K562 (cell line): ENCODE results near the gene MAGI2. TPM values are rescaled to one million over a fixed set of nuclear protein-coding genes. Genes with fewer than 3 reads are reported as not detected.

Experiments used
- ATAC-seq: fragments of 200-7000 bp; cut with Tn5 transposase; 3 replicates; pipeline ENCODE4 v1.9.1; 2020; ENCODE audit warnings: moderate library complexity
- BruUV-seq: library from RNA; stranded (reverse); fragments of 400-500 nt; replicated peaks from 2 replicates; lab custom pipeline; 2021; lab: Mats Ljungman, UMichigan
- CTCF ChIA-PET: fragments of 300-600 bp; formaldehyde crosslinking; extraction: SDS; loops from one replicate; lab custom pipeline; 2021; ENCODE audit warnings: low intra/inter-chr PET ratio; lab: Yijun Ruan, JAX
- POLR2A ChIA-PET: fragments of 300-600, 350-650 bp; sonication (Branson Sonifier 250); formaldehyde crosslinking; extraction: SDS; loops from one replicate; lab custom pipeline; 2021; ENCODE audit warnings: antibody characterized with exemption, inconsistent platforms; lab: Yijun Ruan, JAX
- DNase-seq, 4 experiments: peaks; one replicate each; pipeline versions ENCODE4 v3.0.0 to v3.0.0-alpha.2; 2011 to 2018; ENCODE audit warnings: low spot score in 3 of 4, mixed read lengths in 3 of 4; ENCODE audit errors: extremely low read depth in 1 of 4
- FAIRE-seq: peaks from 2 replicates; lab custom pipeline; 2011; peaks lifted over from hg19 to GRCh38; lab: Jason Lieb, UNC
- H2AFZ ChIP-seq: 2 replicates; pipeline ENCODE4 v1.6.0; 2011; ENCODE audit warnings: low read depth, low read length, control low read depth, inconsistent platforms
- H3K27ac ChIP-seq: fragments of 200-600 bp; 3 replicates; pipeline ENCODE4 v1.8.0; 2011; ENCODE audit warnings: low read depth, mild to moderate bottlenecking, control low read depth, inconsistent platforms, low read length, moderate library complexity, mixed read lengths; ENCODE audit errors: extremely low read depth
- H3K27me3 ChIP-seq, 2 experiments: fragments of 300-600 bp in 1 of 2; 2 replicates in 1 of 2; 3 replicates in 1 of 2; pipeline versions ENCODE4 v1.6.0 to v1.8.0; 2011; ENCODE audit warnings: inconsistent platforms in 2 of 2, low read length in 2 of 2, mild to moderate bottlenecking in 1 of 2, mixed read lengths in 1 of 2, moderate library complexity in 1 of 2; ENCODE audit not compliant: control insufficient read depth in 2 of 2, insufficient read depth in 2 of 2
- H3K36me3 ChIP-seq: fragments of 300-600 bp; 3 replicates; pipeline ENCODE4 v1.8.0; 2011; ENCODE audit warnings: mild to moderate bottlenecking, low read length, inconsistent platforms; ENCODE audit not compliant: control insufficient read depth, insufficient read depth
- H3K4me1 ChIP-seq, 2 experiments: fragments of 200-600 bp in 1 of 2; replicated peaks in 1 of 2; 2 replicates in 1 of 2; 3 replicates in 1 of 2; pipeline versions ENCODE4 v1.5.1 to v1.8.0; 2011; ENCODE audit warnings: inconsistent platforms in 2 of 2, low read length in 2 of 2, mild to moderate bottlenecking in 1 of 2, mixed read lengths in 1 of 2, moderate library complexity in 1 of 2; ENCODE audit not compliant: control insufficient read depth in 2 of 2, insufficient read depth in 2 of 2
- H3K4me2 ChIP-seq: 2 replicates; pipeline ENCODE4 v1.6.1; 2011; ENCODE audit warnings: low read length, control low read depth, inconsistent platforms, mixed read lengths; ENCODE audit not compliant: insufficient read depth
- H3K4me3 ChIP-seq: fragments of 200-600 bp; sonication (generic), shearing (Covaris generic); 2 replicates; pipeline ENCODE4 v1.5.1; 2016; ENCODE audit warnings: control low read depth, inconsistent platforms
- H3K79me2 ChIP-seq: fragments of 200-600 bp; 3 replicates; pipeline ENCODE4 v1.8.0; 2011; ENCODE audit warnings: low read length, inconsistent platforms; ENCODE audit not compliant: control insufficient read depth, insufficient read depth
- H3K9ac ChIP-seq, 2 experiments: 2 replicates each; pipeline versions ENCODE4 v1.6.0 to v1.6.1; 2011; ENCODE audit warnings: low read depth in 2 of 2, low read length in 2 of 2, control low read depth in 1 of 2, inconsistent platforms in 1 of 2, mild to moderate bottlenecking in 1 of 2, mixed read lengths in 1 of 2; ENCODE audit not compliant: insufficient read depth in 1 of 2
- H3K9me1 ChIP-seq: one replicate; pipeline ENCODE4 v1.6.0; 2011; ENCODE audit warnings: inconsistent platforms, mild to moderate bottlenecking, low read length, moderate library complexity; ENCODE audit not compliant: control insufficient read depth, insufficient read depth
- H3K9me3 ChIP-seq: replicated peaks from 2 replicates; pipeline ENCODE4 v1.5.1; 2011; ENCODE audit warnings: low read depth, low read length, inconsistent platforms; ENCODE audit not compliant: control insufficient read depth, insufficient read depth
- H4K20me1 ChIP-seq: replicated peaks from 2 replicates; pipeline ENCODE4 v1.6.1; 2011; ENCODE audit warnings: low read length, inconsistent platforms, mixed read lengths; ENCODE audit not compliant: control insufficient read depth, insufficient read depth
- ATF7 ChIP-seq: fragments of 450-650 bp; IDR thresholded peaks from 2 replicates; pipeline ENCODE4 v1.7.1; 2014; ENCODE audit warnings: mild to moderate bottlenecking, moderate library complexity
- BMI1 ChIP-seq: fragments of 150-350 bp; IDR thresholded peaks from 2 replicates; pipeline ENCODE4 v1.6.1; 2014; ENCODE audit warnings: low read length
- CEBPB ChIP-seq: fragments of 450-650 bp; IDR thresholded peaks from 2 replicates; pipeline ENCODE4 v1.6.1; 2016; ENCODE audit warnings: missing genetic modification characterization, missing compliant biosample characterization
- DIDO1 ChIP-seq: fragments of 450-650 bp; IDR thresholded peaks from 2 replicates; pipeline ENCODE4 v1.6.1; 2016; ENCODE audit warnings: low read depth, missing biosample characterization, missing genetic modification characterization
- FOSL1 ChIP-seq: fragments of 200-800 bp; sonication (Bioruptor generic); conservative IDR thresholded peaks from 2 replicates; pipeline ENCODE4 v1.6.1; 2016; ENCODE audit warnings: missing genetic modification characterization, missing compliant biosample characterization
- GTF2F1 ChIP-seq: IDR thresholded peaks from 2 replicates; pipeline ENCODE4 v1.6.1; 2011; ENCODE audit warnings: low read depth, low read length, improper control_type of control experiment
- HDAC6 ChIP-seq: IDR thresholded peaks from 2 replicates; pipeline ENCODE4 v1.6.1; 2012; ENCODE audit warnings: low read depth, mild to moderate bottlenecking, control low read depth, inconsistent platforms, low read length, moderate library complexity
- ILK ChIP-seq: fragments of 450-650 bp; IDR thresholded peaks from 2 replicates; pipeline ENCODE4 v1.6.1; 2016; ENCODE audit warnings: missing genetic modification characterization, low read depth, mild to moderate bottlenecking, missing compliant biosample characterization, moderate library complexity, borderline replicate concordance
- NR2C1 ChIP-seq, 2 experiments: fragments of 450-650 bp; IDR thresholded peaks; 2 replicates each; pipeline ENCODE4 v1.6.1; 2017; ENCODE audit warnings: mild to moderate bottlenecking in 2 of 2, antibody characterized with exemption in 1 of 2, inconsistent platforms in 1 of 2, missing compliant biosample characterization in 1 of 2, missing genetic modification characterization in 1 of 2
- PRPF4 ChIP-seq: fragments of 200-400 bp; formaldehyde crosslinking; IDR thresholded peaks from one replicate; pipeline ENCODE4 v1.6.1; 2017; ENCODE audit warnings: low read length, low read depth, mild to moderate bottlenecking; ENCODE audit not compliant: insufficient read depth, poor library complexity, severe bottlenecking
- RBM34 ChIP-seq: fragments of 200-400 bp; formaldehyde crosslinking; IDR thresholded peaks from 2 replicates; pipeline ENCODE4 v1.6.1; 2018; ENCODE audit warnings: low read length, borderline replicate concordance; ENCODE audit not compliant: insufficient read depth
- TBP ChIP-seq: optimal IDR thresholded peaks from 2 replicates; pipeline ENCODE3; 2011; ENCODE audit warnings: low read depth, low read length, improper control_type of control experiment
- TSC22D4 ChIP-seq: fragments of 450-650 bp; IDR thresholded peaks from 2 replicates; pipeline ENCODE4 v1.6.1; 2016; ENCODE audit warnings: missing genetic modification characterization, missing biosample characterization, control low read depth
- ZFP30 ChIP-seq: fragments of 250-450 bp; sonication (Bioruptor Pico); IDR thresholded peaks from 2 replicates; pipeline ENCODE4 v1.8.0; 2022; ENCODE audit warnings: moderate library complexity, mild to moderate bottlenecking, inconsistent platforms, borderline replicate concordance
- ZNF121 ChIP-seq: sonication (generic); formaldehyde crosslinking; conservative IDR thresholded peaks from 2 replicates; pipeline ENCODE4 v1.8.0; 2022; ENCODE audit warnings: missing genetic modification reagents
- ZNF133 ChIP-seq: fragments of 250-450 bp; sonication (Bioruptor Pico); IDR thresholded peaks from 2 replicates; pipeline ENCODE4 v1.4.0; 2020; ENCODE audit warnings: mild to moderate bottlenecking
- ZNF3 ChIP-seq: fragments of 250-450 bp; sonication (Bioruptor Pico); IDR thresholded peaks from 2 replicates; pipeline ENCODE4 v1.5.0; 2021; ENCODE audit warnings: mild to moderate bottlenecking, moderate library complexity
- WGBS: fragments of 100-300 bp; shearing (Covaris generic); methylation state at CpG from one replicate; pipeline ENCODE4 v1.1.6; 2016; ENCODE audit warnings: low coverage, mixed read lengths; ENCODE audit not compliant: insufficient coverage; ENCODE audit errors: missing lambda C conversion rate; 5-methylcytosine and 5-hydroxymethylcytosine counted together
- in situ Hi-C: fragments of 300-500 bp; cut with MboI; formaldehyde crosslinking; loops from 4 replicates; pipeline ENCODE4 v1.15.0; 2018; ENCODE audit warnings: inconsistent platforms, mixed read lengths
- intact Hi-C: fragments of 100-400 bp; cut with micrococcal nuclease; formaldehyde crosslinking; loops from 2 replicates; pipeline ENCODE4 v1.14.2; 2022
- polyA plus RNA-seq, 8 experiments: library from polyadenylated mRNA; depleted of rRNA in 4 of 8; stranded (reverse) in 5 of 8; unstranded in 3 of 8; fragments of >200 nt; fragmentation: Nextera tagmentation in 2 of 8; fragmentation: Illumina TruSeq in 1 of 8; extraction: Ambion mirVana in 2 of 8; extraction: Trizol in 1 of 8; gene quantifications; 2 replicates each; pipeline versions ENCODE4 v1.2.1 to v1.2.3, GENCODE V29; 2011 to 2014; ENCODE audit warnings: inconsistent platforms in 1 of 8, missing spikeins in 1 of 8
- total RNA-seq, 7 experiments: library from RNA; depleted of rRNA in 6 of 7; stranded (reverse); fragments of >200 nt in 6 of 7; fragmentation: Illumina TruSeq in 2 of 7; extraction: Trizol in 2 of 7; gene quantifications; 2 replicates each; pipeline versions ENCODE4 v1.2.1 to v1.2.3, GENCODE V29; 2011 to 2021; ENCODE audit warnings: low replicate concordance in 1 of 7
- TF ChIP-seq, protein P1 (sequence below): fragments of 450-650 bp; IDR thresholded peaks from 2 replicates; pipeline ENCODE4 v1.7.1; 2018; ENCODE audit warnings: mild to moderate bottlenecking, low read depth; ENCODE audit not compliant: partially characterized antibody
- TF ChIP-seq, protein P2 (sequence below): fragments of 250-450 bp; sonication (Bioruptor Pico); IDR thresholded peaks from 2 replicates; pipeline ENCODE4 v1.8.0; 2021; ENCODE audit warnings: mild to moderate bottlenecking, moderate library complexity

Gene MAGI2
- total and polyA plus RNA-seq, 9 of the 15 experiments (the other 6 are each of a cell fraction or from before 2014, with no cell fraction given), result 0.27 to 1.4 (median 0.70) TPM

DNA sequence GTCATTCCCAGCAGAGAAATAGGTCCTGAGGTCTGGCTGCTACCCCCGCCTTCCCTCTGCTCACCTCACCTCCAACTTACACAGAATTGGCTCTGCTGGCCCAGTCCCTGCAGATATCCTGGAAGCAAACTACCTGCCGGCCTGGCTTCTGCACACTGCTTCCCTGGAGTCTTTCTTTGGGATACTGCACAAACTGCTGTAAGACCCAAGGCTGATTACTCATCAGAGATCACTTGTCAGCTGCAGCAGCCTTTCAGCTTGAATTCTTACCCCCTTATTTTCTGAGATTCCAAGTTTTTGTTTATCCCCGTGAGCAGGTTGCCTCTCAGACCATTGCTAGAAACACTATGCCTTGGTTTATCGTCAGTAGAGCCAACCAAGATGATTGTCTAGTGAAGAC is 1228.5 kb downstream of the MAGI2 start (continued):
- TF ChIP-seq, protein P1, sequence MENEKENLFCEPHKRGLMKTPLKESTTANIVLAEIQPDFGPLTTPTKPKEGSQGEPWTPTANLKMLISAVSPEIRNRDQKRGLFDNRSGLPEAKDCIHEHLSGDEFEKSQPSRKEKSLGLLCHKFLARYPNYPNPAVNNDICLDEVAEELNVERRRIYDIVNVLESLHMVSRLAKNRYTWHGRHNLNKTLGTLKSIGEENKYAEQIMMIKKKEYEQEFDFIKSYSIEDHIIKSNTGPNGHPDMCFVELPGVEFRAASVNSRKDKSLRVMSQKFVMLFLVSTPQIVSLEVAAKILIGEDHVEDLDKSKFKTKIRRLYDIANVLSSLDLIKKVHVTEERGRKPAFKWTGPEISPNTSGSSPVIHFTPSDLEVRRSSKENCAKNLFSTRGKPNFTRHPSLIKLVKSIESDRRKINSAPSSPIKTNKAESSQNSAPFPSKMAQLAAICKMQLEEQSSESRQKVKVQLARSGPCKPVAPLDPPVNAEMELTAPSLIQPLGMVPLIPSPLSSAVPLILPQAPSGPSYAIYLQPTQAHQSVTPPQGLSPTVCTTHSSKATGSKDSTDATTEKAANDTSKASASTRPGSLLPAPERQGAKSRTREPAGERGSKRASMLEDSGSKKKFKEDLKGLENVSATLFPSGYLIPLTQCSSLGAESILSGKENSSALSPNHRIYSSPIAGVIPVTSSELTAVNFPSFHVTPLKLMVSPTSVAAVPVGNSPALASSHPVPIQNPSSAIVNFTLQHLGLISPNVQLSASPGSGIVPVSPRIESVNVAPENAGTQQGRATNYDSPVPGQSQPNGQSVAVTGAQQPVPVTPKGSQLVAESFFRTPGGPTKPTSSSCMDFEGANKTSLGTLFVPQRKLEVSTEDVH, result no peak
- TF ChIP-seq BMI1, result no peak
- TF ChIP-seq, all 486 proteins: peak for 0

DNA sequence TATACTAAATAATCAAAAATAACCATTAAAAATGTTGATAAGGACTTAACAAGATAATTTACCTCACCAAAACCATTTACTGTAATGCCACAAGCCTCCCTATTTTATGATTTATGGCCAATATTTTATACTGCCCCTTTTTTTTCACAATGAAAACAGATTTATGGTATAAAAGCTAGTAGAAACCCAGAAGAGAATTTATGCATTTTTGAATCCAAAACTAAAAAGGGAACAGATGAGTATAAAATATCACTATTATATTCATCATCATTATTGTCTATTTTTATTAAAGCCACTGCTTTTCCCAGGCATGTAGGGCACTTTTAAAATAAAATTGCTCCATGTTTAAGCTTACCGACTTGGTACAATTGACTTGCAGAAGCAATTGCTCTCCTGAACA is 1229.9 kb downstream of the MAGI2 start:
- no peak for TF ChIP-seq DIDO1 (tag)
- TF ChIP-seq, protein P2, sequence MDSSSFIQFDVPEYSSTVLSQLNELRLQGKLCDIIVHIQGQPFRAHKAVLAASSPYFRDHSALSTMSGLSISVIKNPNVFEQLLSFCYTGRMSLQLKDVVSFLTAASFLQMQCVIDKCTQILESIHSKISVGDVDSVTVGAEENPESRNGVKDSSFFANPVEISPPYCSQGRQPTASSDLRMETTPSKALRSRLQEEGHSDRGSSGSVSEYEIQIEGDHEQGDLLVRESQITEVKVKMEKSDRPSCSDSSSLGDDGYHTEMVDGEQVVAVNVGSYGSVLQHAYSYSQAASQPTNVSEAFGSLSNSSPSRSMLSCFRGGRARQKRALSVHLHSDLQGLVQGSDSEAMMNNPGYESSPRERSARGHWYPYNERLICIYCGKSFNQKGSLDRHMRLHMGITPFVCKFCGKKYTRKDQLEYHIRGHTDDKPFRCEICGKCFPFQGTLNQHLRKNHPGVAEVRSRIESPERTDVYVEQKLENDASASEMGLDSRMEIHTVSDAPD, result no peak
- TF ChIP-seq TBP, result no peak
- no peak for TF ChIP-seq CEBPB (tag)
- TF ChIP-seq RBM34, result no peak
- no peak for TF ChIP-seq GTF2F1
- TF ChIP-seq HDAC6, result no peak
- no peak for TF ChIP-seq ZNF121 (CRISPR knock-in tag)
- TF ChIP-seq ZFP30 (CRISPR knock-in tag), result no peak
- no peak for TF ChIP-seq ILK
- no peak for TF ChIP-seq ZNF133 (CRISPR knock-in tag)
- no peak for TF ChIP-seq NR2C1 (IDR thresholded peaks at IDR 0.05)
- TF ChIP-seq NR2C1 (tag; IDR thresholded peaks at IDR 0.05), result no peak
- TF ChIP-seq ATF7, result no peak
- no peak for TF ChIP-seq FOSL1 (tag)
- no peak for TF ChIP-seq ZNF3 (CRISPR knock-in tag)
- TF ChIP-seq TSC22D4 (tag), result no peak
- TF ChIP-seq PRPF4, result no peak
- TF ChIP-seq, all 486 proteins: peak for 0
- 0% methylated on average over 1 of the region's 1 CpG for WGBS
- Histone ChIP-seq H3K9me1 (no peaks in the 10 kb centered on the region), H3K36me3 (no peaks in the 10 kb centered on the region), H3K4me1 (no peaks in the 10 kb centered on the region), H3K79me2 (no peaks in the 10 kb centered on the region), H3K9me3 (no peaks in the 10 kb centered on the region), H4K20me1 (no peaks in the 10 kb centered on the region), H3K4me3 (no peak overlapping the region), H3K27ac (no peak overlapping the region), H3K4me2 (no peak overlapping the region), H3K9ac (no peak overlapping the region), H2AFZ (no peak overlapping the region), H3K27me3 (no peaks in the 10 kb centered on the region)
- CTCF ChIA-PET, result no interaction called here
- intact Hi-C loops (loop anchor here (10.0 kb wide), 1 partner anchor 569 kb away; no protein-coding TSS in a partner anchor), in situ Hi-C loops (loop anchor here (25.0 kb wide), 1 partner anchor 561 kb away; no protein-coding TSS in a partner anchor)
- DNase-seq (no peak), ATAC-seq (no peak), FAIRE-seq (no peak)
- POLR2A ChIA-PET, result interaction anchor here (1.3 kb wide), 1 partner anchor 15 kb away, joined by 3 read pairs; no protein-coding TSS in a partner anchor
- BruUV-seq, result no TSS peak
